ENCODE measurements around the gene FAAP24. TPM values are rescaled to one million over a fixed set of nuclear protein-coding genes. Genes with fewer than 3 reads are reported as not detected.
"Not testable (repeated sequence)": the region's sequence is repeated elsewhere in the genome, so short reads cannot be mapped to it uniquely, and the experiment has no call there.

FAAP24 gene
- total RNA-seq, 4 donors from 2014 or later, result 0.16 to 0.97 TPM; not detected in 2

- Histone ChIP-seq H3K27ac (no peak overlapping the region), H3K4me1 (no peaks in the 10 kb centered on the region), H3K9me3 (no peaks in the 10 kb centered on the region), H3K27me3 (no peaks in the 10 kb centered on the region), H3K36me3 (no peaks in the 10 kb centered on the region), H3K4me3 (no peak overlapping the region)
- no peak for TF ChIP-seq POLR2A (IDR thresholded peaks at IDR 0.05)
- no peak for TF ChIP-seq CTCF (IDR thresholded peaks at IDR 0.05 in 4 of 5, conservative IDR thresholded peaks at IDR 0.05 in 1 of 5)
- intact Hi-C loops (cut with DNase I; ENCODE audit: low total_unique reads), result no loop called here
- DNase-seq, result no peak
- in situ Hi-C loops (cut with MboI; ENCODE audit: low sequenced_read_pairs in 4 of 4), result no loop called here
- no peak for ATAC-seq
Observed at GRCh38 chr19:33005440-33005839, 33.4 kb downstream of the FAAP24 start.

DNA sequence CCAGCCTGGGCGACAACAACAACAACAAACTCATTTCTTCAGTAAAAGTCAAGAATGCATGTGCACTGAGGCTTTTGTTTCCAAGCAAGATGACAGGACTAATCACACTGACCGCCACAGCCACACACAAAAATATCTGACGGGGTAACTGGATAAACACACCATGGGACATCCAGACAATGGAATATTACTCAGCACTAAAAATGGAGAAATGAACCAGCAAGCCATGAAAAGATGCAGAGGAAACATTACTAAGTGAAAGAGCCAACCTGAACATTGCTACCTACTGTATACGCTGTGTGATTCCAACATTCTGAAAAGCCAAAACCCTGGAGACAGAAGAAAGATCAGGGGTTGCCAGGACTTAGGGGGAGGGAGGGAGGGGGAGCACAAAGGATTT, 36.7 kb downstream of the FAAP24 start:
- TF ChIP-seq POLR2A (IDR thresholded peaks at IDR 0.05), result no peak
- no peak for TF ChIP-seq CTCF (IDR thresholded peaks at IDR 0.05 in 4 of 5, conservative IDR thresholded peaks at IDR 0.05 in 1 of 5)
- intact Hi-C loops (cut with DNase I; ENCODE audit: low total_unique reads) (no loop called here), in situ Hi-C loops (cut with MboI; ENCODE audit: low sequenced_read_pairs in 4 of 4) (no loop called here)
- Histone ChIP-seq H3K4me1 (no peaks in the 10 kb centered on the region), H3K4me3 (no peak overlapping the region), H3K27ac (no peak overlapping the region), H3K36me3 (no peaks in the 10 kb centered on the region), H3K27me3 (no peaks in the 10 kb centered on the region), H3K9me3 (no peaks in the 10 kb centered on the region)
- DNase-seq, result no peak
- no peak for ATAC-seq

DNA sequence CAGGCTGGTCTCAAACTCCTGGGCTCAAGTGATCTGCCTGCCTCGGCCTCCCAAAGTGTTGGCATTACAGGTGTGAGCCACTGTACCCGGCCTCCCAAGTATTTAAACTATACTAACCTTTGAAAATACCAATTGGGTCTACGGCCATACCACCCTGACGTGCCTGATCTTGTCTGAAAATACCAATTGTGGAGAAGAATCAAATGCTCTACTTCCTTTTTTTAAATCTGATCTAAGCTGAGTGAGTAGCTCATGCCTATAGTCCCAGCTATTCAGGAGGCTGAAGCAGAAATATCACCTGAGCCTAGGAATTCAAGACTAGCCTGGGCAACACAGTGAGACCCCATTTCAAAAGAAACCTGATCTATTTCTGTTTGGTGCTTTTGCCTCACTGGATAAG, 38.8 kb downstream of the FAAP24 start:
- intact Hi-C loops (cut with DNase I; ENCODE audit: low total_unique reads); H3K9me3 ChIP-seq; in situ Hi-C loops (cut with MboI; ENCODE audit: low sequenced_read_pairs in 4 of 4); DNase-seq; H3K27me3 ChIP-seq; H3K4me3 ChIP-seq; ATAC-seq; H3K27ac ChIP-seq; H3K36me3 ChIP-seq; H3K4me1 ChIP-seq: not testable (repeated sequence)

DNA sequence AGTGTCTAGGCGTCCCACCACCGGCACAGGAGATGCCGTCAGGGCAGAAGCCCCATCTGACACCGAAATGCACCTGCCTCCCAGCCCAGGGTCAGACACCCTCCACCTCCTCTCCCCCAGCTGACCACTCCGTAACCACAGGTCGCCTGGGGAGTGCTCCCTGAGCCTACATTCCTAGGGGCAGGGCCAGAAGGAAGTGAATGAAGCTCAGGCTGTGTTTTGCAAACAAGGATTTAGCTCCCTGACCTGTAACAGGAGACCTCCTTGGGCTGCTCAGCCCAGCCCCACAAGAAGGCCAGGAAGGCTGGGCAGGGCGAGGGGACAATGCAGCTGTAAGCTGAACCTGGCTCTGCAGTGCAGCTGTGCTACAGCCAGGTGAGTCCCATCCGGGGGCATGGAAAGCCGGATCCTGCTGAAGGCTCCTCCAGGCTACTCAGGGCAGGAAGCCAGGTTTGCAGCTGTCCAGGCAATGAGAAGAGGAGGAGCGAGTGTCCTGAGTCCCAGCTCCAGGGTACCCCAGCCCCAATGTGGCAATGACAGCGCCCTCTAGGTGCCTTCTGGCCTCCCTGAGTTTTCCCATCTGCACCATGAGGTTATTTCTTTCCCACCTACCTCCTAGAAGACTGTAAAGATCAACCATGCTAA, 50.6 kb downstream of the FAAP24 start:
- Histone ChIP-seq H3K4me3 (no peak overlapping the region), H3K27ac (no peak overlapping the region), H3K27me3 (no peaks in the 10 kb centered on the region), H3K36me3 (no peaks in the 10 kb centered on the region), H3K9me3 (no peaks in the 10 kb centered on the region), H3K4me1 (no peaks in the 10 kb centered on the region)
- intact Hi-C loops (cut with DNase I; ENCODE audit: low total_unique reads), result no loop called here
- no peak for TF ChIP-seq POLR2A (IDR thresholded peaks at IDR 0.05)
- TF ChIP-seq CTCF (IDR thresholded peaks at IDR 0.05 in 4 of 5, conservative IDR thresholded peaks at IDR 0.05 in 1 of 5), result no peak
- ATAC-seq (no peak), DNase-seq (no peak)
- in situ Hi-C loops (cut with MboI; ENCODE audit: low sequenced_read_pairs in 4 of 4), result no loop called here

DNA sequence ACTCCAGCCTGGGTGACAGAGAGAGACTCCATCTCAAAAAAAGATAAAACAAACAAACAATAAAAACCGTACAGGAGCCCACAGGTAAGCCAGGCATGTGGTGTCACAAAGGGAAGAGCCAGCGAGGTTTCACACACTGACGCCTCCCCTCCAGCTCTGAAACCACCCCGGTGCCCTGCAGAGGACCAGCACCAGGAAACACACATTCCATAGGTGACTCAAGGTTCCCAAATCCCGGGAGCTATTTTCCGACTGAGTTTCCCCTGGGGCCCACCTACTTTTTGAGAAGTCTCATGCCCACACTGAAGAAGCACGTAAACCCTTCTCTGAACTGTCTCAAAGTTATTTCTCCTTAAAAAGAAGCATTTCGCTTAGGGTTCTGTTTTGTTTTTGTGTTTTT, 52.4 kb downstream of the FAAP24 start:
- Histone ChIP-seq H3K9me3 (no peaks in the 10 kb centered on the region), H3K27ac (no peak overlapping the region), H3K36me3 (no peaks in the 10 kb centered on the region), H3K4me1 (no peaks in the 10 kb centered on the region), H3K4me3 (no peak overlapping the region), H3K27me3 (no peaks in the 10 kb centered on the region)
- TF ChIP-seq POLR2A (IDR thresholded peaks at IDR 0.05) (no peak), CTCF (IDR thresholded peaks at IDR 0.05 in 4 of 5, conservative IDR thresholded peaks at IDR 0.05 in 1 of 5) (no peak)
- DNase-seq, result no peak
- in situ Hi-C loops (cut with MboI; ENCODE audit: low sequenced_read_pairs in 4 of 4) (no loop called here), intact Hi-C loops (cut with DNase I; ENCODE audit: low total_unique reads) (no loop called here)
- no peak for ATAC-seq

DNA sequence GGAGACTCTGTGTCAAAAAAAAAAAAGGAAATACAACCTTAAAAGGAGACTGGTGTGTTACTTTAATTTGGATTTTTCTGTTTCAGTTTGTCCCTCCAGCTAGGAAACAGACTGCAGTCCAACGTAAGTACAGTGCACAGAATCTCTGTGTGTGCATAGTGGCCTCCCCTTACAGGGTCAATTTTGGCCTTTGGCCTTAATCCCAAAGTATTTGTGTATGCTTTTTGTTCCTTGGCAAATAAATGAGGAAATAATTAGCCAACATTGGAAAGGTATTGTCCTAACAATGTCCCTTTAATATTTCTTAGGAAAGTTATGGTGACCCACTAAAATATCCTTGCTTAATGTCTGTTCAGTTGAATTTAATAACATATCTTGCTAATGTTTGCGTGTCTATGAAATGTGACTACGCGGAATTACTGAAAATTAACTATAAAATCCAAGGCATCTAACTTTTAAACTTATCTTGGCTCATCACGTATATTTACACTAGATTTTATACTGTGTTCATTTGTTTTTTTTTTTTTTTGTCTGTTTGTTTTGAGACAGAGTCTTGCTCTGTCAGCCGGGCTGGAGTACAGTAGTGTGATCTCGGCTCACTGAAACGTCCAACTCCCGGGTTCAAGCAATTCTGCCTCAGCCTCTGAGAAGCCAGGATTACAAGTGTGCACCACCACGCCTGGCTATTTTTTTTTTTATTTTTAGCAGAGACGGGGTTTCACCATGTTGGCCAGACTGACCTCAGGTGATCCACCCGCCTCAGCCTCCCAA, 53.6 kb downstream of the FAAP24 start:
- H3K4me1 ChIP-seq; H3K4me3 ChIP-seq; H3K27ac ChIP-seq; DNase-seq; H3K36me3 ChIP-seq; intact Hi-C loops (cut with DNase I; ENCODE audit: low total_unique reads); in situ Hi-C loops (cut with MboI; ENCODE audit: low sequenced_read_pairs in 4 of 4); H3K9me3 ChIP-seq; H3K27me3 ChIP-seq; ATAC-seq: not testable (repeated sequence)

DNA sequence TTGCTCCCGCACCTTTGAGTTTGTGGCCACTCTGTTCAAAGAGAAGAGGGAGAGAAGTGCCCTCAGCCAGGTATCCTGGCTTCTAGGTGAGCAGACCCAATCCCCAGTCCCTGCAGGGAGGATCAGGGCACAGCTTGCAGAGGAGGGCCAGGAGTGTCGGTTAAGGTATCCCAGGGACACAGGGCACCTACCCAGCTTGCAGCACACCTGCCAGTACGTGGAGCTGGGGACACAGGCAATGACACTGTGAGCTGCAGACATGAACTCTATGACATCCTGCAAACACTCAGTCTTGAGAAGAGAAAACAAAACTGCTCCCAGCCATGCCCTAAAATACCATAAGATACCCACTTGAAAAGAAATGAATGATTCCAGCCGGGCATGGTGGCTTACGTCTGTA, 54.6 kb downstream of the FAAP24 start:
- H3K27me3 ChIP-seq; in situ Hi-C loops (cut with MboI; ENCODE audit: low sequenced_read_pairs in 4 of 4); ATAC-seq; H3K27ac ChIP-seq; H3K4me1 ChIP-seq; H3K9me3 ChIP-seq; DNase-seq; H3K36me3 ChIP-seq; intact Hi-C loops (cut with DNase I; ENCODE audit: low total_unique reads); H3K4me3 ChIP-seq: not testable (repeated sequence)

All from gastrocnemius medialis (tissue), 4 donors.